ENCODE measurements around the gene EVA1A.

The EVA1A gene

GRCh38 chr2:75562513-75562864, 1.8 kb upstream of the EVA1A start:
- no peak for DNase-seq

- no peak for DNase-seq
These were observed 1.1 kb upstream of the EVA1A start for GRCh38 chr2:75561566-75562512.

- no peak for DNase-seq
These were observed 544 bp downstream of the EVA1A start for GRCh38 chr2:75560022-75560767.

GRCh38 chr2:75559680-75560021, 1.1 kb downstream of the EVA1A start:
- no peak for DNase-seq

GRCh38 chr2:75558786-75559679, 1.7 kb downstream of the EVA1A start:
- no peak for DNase-seq

GRCh38 chr2:75558136-75558535, 2.6 kb downstream of the EVA1A start:
- DNase-seq = no peak

GRCh38 chr2:75557474-75558133, 3.1 kb downstream of the EVA1A start:
- no peak for DNase-seq

- no peak for DNase-seq
These were observed 3.9 kb downstream of the EVA1A start for GRCh38 chr2:75556679-75557366.

- DNase-seq = no peak
These were observed 5.0 kb downstream of the EVA1A start for GRCh38 chr2:75555701-75556100.

- no peak for DNase-seq
These were observed 6.7 kb downstream of the EVA1A start for GRCh38 chr2:75553935-75554531.

- DNase-seq = no peak
These were observed 8.5 kb downstream of the EVA1A start for GRCh38 chr2:75552222-75552621.

- DNase-seq = no peak
These were observed 9.3 kb downstream of the EVA1A start for GRCh38 chr2:75551434-75551833.

GRCh38 chr2:75549401-75550253, 11.1 kb downstream of the EVA1A start:
- no peak for DNase-seq

- DNase-seq = no peak
These were observed 12.6 kb downstream of the EVA1A start for GRCh38 chr2:75548036-75548573.

GRCh38 chr2:75547345-75548035, 13.2 kb downstream of the EVA1A start:
- DNase-seq = no peak

- no peak for DNase-seq
These were observed 14.8 kb downstream of the EVA1A start for GRCh38 chr2:75545922-75546321.

GRCh38 chr2:75545387-75545786, 15.4 kb downstream of the EVA1A start:
- DNase-seq = no peak

GRCh38 chr2:75543446-75543845, 17.3 kb downstream of the EVA1A start:
- no peak for DNase-seq

- no peak for DNase-seq
These were observed 19.3 kb downstream of the EVA1A start for GRCh38 chr2:75541430-75541829.

- no peak for DNase-seq
These were observed 19.7 kb downstream of the EVA1A start for GRCh38 chr2:75540994-75541393.
